ENCODE measurements around the gene ZNF524.

DNA sequence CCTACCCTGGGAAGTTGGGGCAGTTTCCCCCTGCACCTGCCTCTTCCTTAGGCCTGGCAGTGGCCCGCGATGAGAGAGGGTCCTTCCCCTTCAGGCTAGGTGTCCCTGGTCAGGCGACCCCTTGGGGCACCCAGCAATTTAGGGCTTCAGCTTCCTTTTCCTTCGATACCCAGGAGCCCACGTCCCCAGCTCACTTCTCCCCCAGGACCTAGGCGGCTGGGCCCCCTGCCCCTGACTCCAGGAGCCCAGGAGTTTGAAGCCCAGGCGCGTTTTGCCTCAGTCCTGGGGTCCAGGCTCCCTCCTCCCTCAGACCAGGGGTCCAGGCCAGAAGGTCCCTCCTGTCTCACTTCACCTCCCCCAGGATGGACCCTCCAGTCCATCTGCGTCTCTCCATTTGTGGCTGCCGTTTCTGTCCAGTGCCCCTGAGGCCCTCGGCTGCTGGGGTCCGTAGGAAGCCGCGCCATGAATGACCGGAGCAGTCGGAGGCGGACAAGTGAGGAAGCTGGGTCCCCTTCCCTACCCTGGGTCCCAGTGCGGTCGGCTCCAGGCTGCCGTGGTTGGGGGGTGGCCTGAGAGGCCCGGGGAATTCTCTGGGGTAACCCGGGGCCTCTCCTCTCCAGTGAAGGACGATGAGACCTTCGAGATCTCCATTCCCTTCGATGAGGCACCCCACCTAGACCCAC is 48.6 kb downstream of the ZNF524 start:
- TF ChIP-seq, protein P1, sequence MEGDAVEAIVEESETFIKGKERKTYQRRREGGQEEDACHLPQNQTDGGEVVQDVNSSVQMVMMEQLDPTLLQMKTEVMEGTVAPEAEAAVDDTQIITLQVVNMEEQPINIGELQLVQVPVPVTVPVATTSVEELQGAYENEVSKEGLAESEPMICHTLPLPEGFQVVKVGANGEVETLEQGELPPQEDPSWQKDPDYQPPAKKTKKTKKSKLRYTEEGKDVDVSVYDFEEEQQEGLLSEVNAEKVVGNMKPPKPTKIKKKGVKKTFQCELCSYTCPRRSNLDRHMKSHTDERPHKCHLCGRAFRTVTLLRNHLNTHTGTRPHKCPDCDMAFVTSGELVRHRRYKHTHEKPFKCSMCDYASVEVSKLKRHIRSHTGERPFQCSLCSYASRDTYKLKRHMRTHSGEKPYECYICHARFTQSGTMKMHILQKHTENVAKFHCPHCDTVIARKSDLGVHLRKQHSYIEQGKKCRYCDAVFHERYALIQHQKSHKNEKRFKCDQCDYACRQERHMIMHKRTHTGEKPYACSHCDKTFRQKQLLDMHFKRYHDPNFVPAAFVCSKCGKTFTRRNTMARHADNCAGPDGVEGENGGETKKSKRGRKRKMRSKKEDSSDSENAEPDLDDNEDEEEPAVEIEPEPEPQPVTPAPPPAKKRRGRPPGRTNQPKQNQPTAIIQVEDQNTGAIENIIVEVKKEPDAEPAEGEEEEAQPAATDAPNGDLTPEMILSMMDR (IDR thresholded peaks at IDR 0.05; ENCODE audit: low read length): no peak
- TF ChIP-seq EZH2phosphoT487 (IDR thresholded peaks at IDR 0.05; ENCODE audit: low read length): no peak
